ENCODE results near the gene GPR152. TPM values are rescaled to one million over a fixed set of nuclear protein-coding genes. Genes with fewer than 3 reads are reported as not detected.

Gene GPR152
- total RNA-seq, 2 experiments from 2014 or later: not detected

DNA sequence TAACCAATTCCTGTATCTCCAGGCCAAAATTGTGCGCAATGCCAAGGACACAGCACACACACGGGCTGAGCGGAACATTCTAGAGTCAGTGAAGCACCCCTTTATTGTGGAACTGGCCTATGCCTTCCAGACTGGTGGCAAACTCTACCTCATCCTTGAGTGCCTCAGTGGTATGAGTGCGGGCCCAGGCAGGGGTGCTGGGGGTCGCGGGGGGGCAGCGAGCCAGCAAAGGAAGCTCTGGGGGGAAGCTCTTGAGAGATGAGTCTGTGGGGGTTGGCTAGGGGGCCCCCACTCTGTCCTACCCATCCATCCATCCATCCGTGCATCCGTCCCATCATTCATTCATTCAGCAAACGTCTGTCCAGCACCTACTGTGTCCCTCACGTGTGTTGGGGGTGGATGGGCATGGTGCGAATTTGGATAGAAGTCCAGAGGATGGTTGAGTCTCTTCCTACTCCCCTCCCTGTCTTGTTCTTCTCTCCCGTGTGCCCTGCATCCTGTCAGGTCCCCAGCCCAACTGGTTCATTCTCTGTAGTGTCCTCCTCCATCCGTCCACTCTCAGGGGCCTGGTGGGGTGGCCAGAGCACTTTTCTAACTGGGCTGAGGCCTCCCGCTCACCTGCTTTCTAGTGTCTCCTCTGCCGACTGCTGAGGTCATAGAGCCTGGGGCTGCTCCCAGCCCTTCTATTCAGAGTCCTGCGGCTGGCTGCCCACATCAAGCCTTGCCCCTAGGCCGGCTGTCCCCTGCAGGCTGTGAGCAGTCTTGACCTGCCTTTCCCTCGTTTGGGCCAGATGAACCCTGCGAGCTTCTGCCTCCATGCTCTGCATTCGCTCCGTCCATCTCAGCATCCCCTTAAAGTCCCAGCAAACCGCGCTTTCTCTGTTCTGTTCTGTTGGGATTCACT lies 20.9 kb downstream of the GPR152 start:
- Mint-ChIP-seq H3K9me3 (no peaks in the 10 kb centered on the region), H3K4me1 (ENCODE audit: low read depth) (peaks cover 56% of the 10 kb centered on the region), H3K36me3 (ENCODE audit: low read depth) (peaks cover 63% of the 10 kb centered on the region), H3K27ac (peak overlapping the region; percentile 78), H3K27me3 (no peaks in the 10 kb centered on the region), H3K4me3 (peak overlapping the region; percentile 77)
- Histone ChIP-seq H3K4me3 (ENCODE audit: low read length) (no peak overlapping the region), H3K9me3 (ENCODE audit: control insufficient read depth in 1 of 2, insufficient read depth in 1 of 2, low read length in 2 of 2) (no peaks in the 10 kb centered on the region), H3K36me3 (ENCODE audit: insufficient read depth, low read length) (peaks cover 62% of the 10 kb centered on the region), H3K4me1 (ENCODE audit: insufficient read depth, low read length) (peaks cover 87% of the 10 kb centered on the region), H3K27ac (ENCODE audit: low read depth in 1 of 2, low read length in 2 of 2) (peak overlapping the region in 1 of 2 donors; percentile 13), H3K27me3 (ENCODE audit: control insufficient read depth in 1 of 2, insufficient read depth in 2 of 2, low read length in 2 of 2) (no peaks in the 10 kb centered on the region)
- ChIA-PET POLR2A (interaction anchor here (0.5 to 17.7 kb wide), 11 partner anchors 6 to 136 kb away, joined by 3 to 411 read pairs (median 9); partner anchors contain the start of genes AIP, CARNS1, PITPNM1 and PPP1CA), CTCF (no interaction called here)
- TF ChIP-seq, protein P1, sequence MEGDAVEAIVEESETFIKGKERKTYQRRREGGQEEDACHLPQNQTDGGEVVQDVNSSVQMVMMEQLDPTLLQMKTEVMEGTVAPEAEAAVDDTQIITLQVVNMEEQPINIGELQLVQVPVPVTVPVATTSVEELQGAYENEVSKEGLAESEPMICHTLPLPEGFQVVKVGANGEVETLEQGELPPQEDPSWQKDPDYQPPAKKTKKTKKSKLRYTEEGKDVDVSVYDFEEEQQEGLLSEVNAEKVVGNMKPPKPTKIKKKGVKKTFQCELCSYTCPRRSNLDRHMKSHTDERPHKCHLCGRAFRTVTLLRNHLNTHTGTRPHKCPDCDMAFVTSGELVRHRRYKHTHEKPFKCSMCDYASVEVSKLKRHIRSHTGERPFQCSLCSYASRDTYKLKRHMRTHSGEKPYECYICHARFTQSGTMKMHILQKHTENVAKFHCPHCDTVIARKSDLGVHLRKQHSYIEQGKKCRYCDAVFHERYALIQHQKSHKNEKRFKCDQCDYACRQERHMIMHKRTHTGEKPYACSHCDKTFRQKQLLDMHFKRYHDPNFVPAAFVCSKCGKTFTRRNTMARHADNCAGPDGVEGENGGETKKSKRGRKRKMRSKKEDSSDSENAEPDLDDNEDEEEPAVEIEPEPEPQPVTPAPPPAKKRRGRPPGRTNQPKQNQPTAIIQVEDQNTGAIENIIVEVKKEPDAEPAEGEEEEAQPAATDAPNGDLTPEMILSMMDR (IDR thresholded peaks at IDR 0.05): no peak
- ATAC-seq (ENCODE audit: poor library complexity): no peak
- intact Hi-C loops (cut with DNase I, micrococcal nuclease): no loop called here
- DNase-seq: no peak

DNA sequence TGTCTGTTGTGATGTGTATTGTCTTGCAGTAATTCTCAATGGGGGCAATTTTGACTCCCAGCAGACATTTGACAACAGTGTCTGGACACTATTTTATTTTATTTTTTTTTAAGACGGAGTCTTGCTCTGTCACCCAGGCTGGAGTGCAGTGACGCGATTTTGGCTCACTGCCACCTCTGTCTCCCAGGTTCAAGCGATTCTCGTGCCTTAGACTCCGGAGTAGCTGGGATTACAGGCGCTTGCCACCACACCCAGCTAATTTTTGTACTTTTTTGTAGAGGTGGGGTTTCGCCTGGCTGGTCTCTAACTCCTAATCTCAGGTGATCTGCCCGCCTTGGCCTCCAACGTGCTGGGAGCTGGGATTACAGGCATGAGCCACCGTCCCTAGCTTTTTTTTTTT lies 22.8 kb downstream of the GPR152 start:
- H3K27ac Mint-ChIP-seq: peak overlapping the region; percentile 96

DNA sequence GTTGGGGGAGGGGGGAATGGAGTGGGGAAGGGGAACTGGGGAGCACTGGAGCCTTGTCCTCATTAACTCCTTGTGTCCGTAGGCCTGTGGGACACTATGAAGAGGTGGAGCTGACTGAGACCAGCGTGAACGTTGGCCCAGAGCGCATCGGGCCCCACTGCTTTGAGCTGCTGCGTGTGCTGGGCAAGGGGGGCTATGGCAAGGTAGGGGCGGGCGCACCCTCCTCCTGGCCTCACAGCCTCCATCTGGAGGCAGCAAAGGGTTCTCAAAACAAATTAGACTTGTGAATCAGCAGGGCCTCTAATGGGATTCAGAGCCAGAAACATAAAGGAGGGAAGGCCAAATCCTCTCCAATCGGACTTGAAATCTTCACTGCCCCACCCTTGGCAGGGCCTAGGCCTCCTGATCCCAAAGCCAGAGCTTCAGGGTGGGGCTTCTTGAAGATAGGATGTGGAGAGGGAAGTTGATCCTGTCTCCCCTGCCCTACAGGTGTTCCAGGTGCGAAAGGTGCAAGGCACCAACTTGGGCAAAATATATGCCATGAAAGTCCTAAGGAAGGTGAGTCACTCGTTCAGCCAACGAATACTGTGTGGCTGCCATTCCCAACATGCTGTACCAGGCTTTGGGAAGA lies 23.4 kb downstream of the GPR152 start:
- Mint-ChIP-seq H3K27ac (peak overlapping the region; percentile 96), H3K4me1 (ENCODE audit: low read depth) (peaks cover 42% of the 10 kb centered on the region), H3K36me3 (ENCODE audit: low read depth) (peaks cover 49% of the 10 kb centered on the region), H3K27me3 (no peaks in the 10 kb centered on the region), H3K9me3 (no peaks in the 10 kb centered on the region), H3K4me3 (peak overlapping the region; percentile 98)
- no peak for ATAC-seq (ENCODE audit: poor library complexity)
- Histone ChIP-seq H3K4me1 (ENCODE audit: insufficient read depth, low read length) (peaks cover 67% of the 10 kb centered on the region), H3K27me3 (ENCODE audit: control insufficient read depth in 1 of 2, insufficient read depth in 2 of 2, low read length in 2 of 2) (no peaks in the 10 kb centered on the region), H3K27ac (ENCODE audit: low read depth in 1 of 2, low read length in 2 of 2) (peak overlapping the region; percentile 85 to 86), H3K36me3 (ENCODE audit: insufficient read depth, low read length) (peaks cover 41% of the 10 kb centered on the region), H3K9me3 (ENCODE audit: control insufficient read depth in 1 of 2, insufficient read depth in 1 of 2, low read length in 2 of 2) (no peaks in the 10 kb centered on the region), H3K4me3 (ENCODE audit: low read length) (peak overlapping the region; percentile 92)
- ChIA-PET POLR2A (interaction anchor here (0.8 to 17.7 kb wide), 9 partner anchors 9 to 1930 kb away, joined by 3 to 411 read pairs (median 15); partner anchors contain the start of genes AIP, CARNS1, CORO1B and MALAT1), CTCF (interaction anchor here (1.5 kb wide), 1 partner anchor 47 kb away, joined by 5 read pairs; no protein-coding TSS in a partner anchor)
- TF ChIP-seq, protein P1 (IDR thresholded peaks at IDR 0.05): no peak
- peak in 1 of 14 experiments; percentile 3 for DNase-seq
- intact Hi-C loops (cut with DNase I, micrococcal nuclease): loop anchor here in 1 of 2 experiments (2.0 kb wide), 2 partner anchors 28 to 78 kb away; partner anchors contain the start of gene PPP1CA

More for the DNA sequence above, 22.8 kb downstream of the GPR152 start:
- CTCF ChIA-PET: no interaction called here
- DNase-seq (no peak), ATAC-seq (ENCODE audit: poor library complexity) (no peak)
- H3K27me3 Mint-ChIP-seq: no peaks in the 10 kb centered on the region
- intact Hi-C loops (cut with DNase I, micrococcal nuclease): loop anchor here in 1 of 2 experiments (2.0 kb wide), 2 partner anchors 29 to 77 kb away; partner anchors contain the start of gene PPP1CA
- peaks cover 51% of the 10 kb centered on the region for H3K36me3 Mint-ChIP-seq (ENCODE audit: low read depth)
- POLR2A ChIA-PET: interaction anchor here (1.8 to 17.7 kb wide), 5 partner anchors 8 to 35 kb away, joined by 6 to 411 read pairs (median 82); partner anchors contain the start of genes CARNS1, CORO1B, PPP1CA and PTPRCAP
- Histone ChIP-seq H3K9me3 (ENCODE audit: control insufficient read depth in 1 of 2, insufficient read depth in 1 of 2, low read length in 2 of 2) (no peaks in the 10 kb centered on the region), H3K27me3 (ENCODE audit: control insufficient read depth in 1 of 2, insufficient read depth in 2 of 2, low read length in 2 of 2) (no peaks in the 10 kb centered on the region), H3K4me1 (ENCODE audit: insufficient read depth, low read length) (peaks cover 70% of the 10 kb centered on the region), H3K27ac (ENCODE audit: low read depth in 1 of 2, low read length in 2 of 2) (no peak overlapping the region), H3K4me3 (ENCODE audit: low read length) (no peak overlapping the region), H3K36me3 (ENCODE audit: insufficient read depth, low read length) (peaks cover 47% of the 10 kb centered on the region)
- peaks cover 45% of the 10 kb centered on the region for H3K4me1 Mint-ChIP-seq (ENCODE audit: low read depth)
- TF ChIP-seq, protein P1 (IDR thresholded peaks at IDR 0.05): no peak
- H3K9me3 Mint-ChIP-seq: no peaks in the 10 kb centered on the region
- H3K4me3 Mint-ChIP-seq: peak overlapping the region; percentile 98
